Stimulated activated effector memory CD8-positive, alpha-beta T cell treated with anti-CD3 and anti-CD28 coated beads, Interleukin-12 subunit alpha, Interleukin-12 subunit beta, amount 100 ng/mL, for 72 hours (primary cell): ENCODE measurements around the gene SAMHD1.
"Not testable (repeated sequence)": the region's sequence is repeated elsewhere in the genome, so short reads cannot be mapped to it uniquely, and the experiment has no call there.

Experiments
- ATAC-seq: fragments of 150-1000 bp; cut with Tn5 transposase; 2 replicates; pipeline ENCODE4 v1.10.0; 2021
- DNase-seq, 2 donors: peaks; one replicate each; pipeline ENCODE4 v3.0.0; 2021 to 2022; ENCODE audit warnings: low spot score in 2 of 2
- H3K27ac Mint-ChIP-seq: one replicate; pipeline ENCODE4 v1.8.0; 2022; ENCODE audit warnings: mild to moderate bottlenecking, mixed read lengths
- H3K36me3 Mint-ChIP-seq: one replicate; pipeline ENCODE4 v1.8.0; 2022; ENCODE audit warnings: mild to moderate bottlenecking, mixed read lengths
- H3K4me1 Mint-ChIP-seq: one replicate; pipeline ENCODE4 v1.8.0; 2022; ENCODE audit warnings: mixed read lengths
- H3K4me3 Mint-ChIP-seq: one replicate; pipeline ENCODE4 v1.8.0; 2022; ENCODE audit warnings: mild to moderate bottlenecking, mixed read lengths
- H3K9me3 Mint-ChIP-seq: one replicate; pipeline ENCODE4 v1.8.0; 2022; ENCODE audit warnings: mixed read lengths

The SAMHD1 gene

GRCh38 chr20:36951198-36951978 is at the start of gene SAMHD1:
Gene SAMHD1, minus strand, starts transcription at chr20:36951708. Its CDS starts 65 bp downstream, at chr20:36951643.
- peaks cover 46% of the 10 kb centered on the region for H3K4me1 Mint-ChIP-seq
- H3K9me3 Mint-ChIP-seq = no peaks in the 10 kb centered on the region
- ATAC-seq = peak; percentile 97

DNA sequence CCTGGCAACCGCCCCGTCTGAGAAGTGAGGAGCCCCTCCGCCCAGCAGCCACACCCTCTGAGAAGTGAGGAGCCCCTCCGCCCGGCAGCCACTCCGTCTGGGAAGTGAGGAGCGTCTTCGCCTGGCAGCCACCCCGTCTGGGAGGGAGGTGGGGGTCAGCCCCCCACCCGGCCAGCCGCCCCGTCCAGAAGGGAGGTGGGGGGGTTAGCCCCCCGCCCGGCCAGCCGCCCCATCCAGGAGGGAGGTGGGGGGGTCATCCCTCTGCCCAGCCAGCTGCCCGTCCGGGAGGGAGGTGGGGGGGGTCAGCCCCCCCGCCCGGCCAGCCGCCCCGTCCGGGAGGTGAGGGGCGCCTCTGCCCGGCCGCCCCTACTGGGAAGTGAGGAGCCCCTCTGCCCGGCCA is 48.7 kb upstream of the SAMHD1 start:
- not testable (repeated sequence) for DNase-seq, H3K4me1 Mint-ChIP-seq, H3K4me3 Mint-ChIP-seq, H3K27ac Mint-ChIP-seq, ATAC-seq, H3K9me3 Mint-ChIP-seq
- peaks cover 76% of the 10 kb centered on the region for H3K36me3 Mint-ChIP-seq

More at GRCh38 chr20:36951198-36951978, at the start of gene SAMHD1:
- DNase-seq = peak; percentile 94 to 96
- peaks cover 25% of the 10 kb centered on the region for H3K36me3 Mint-ChIP-seq
- peak within 1 kb of the TSS; percentile 88 for H3K4me3 Mint-ChIP-seq
- peak within 1 kb of the TSS; percentile 94 for H3K27ac Mint-ChIP-seq

- Mint-ChIP-seq H3K27ac (no peak overlapping the region), H3K9me3 (no peaks in the 10 kb centered on the region), H3K36me3 (peaks cover 76% of the 10 kb centered on the region), H3K4me1 (no peaks in the 10 kb centered on the region), H3K4me3 (no peak overlapping the region)
- no peak for DNase-seq
- ATAC-seq = no peak
These were observed 47.1 kb upstream of the SAMHD1 start for GRCh38 chr20:36998652-36999051.

GRCh38 chr20:36997121-36997520 is 45.6 kb upstream of the SAMHD1 start:
- no peak overlapping the region for H3K4me3 Mint-ChIP-seq
- H3K36me3 Mint-ChIP-seq = peaks cover 60% of the 10 kb centered on the region
- H3K4me1 Mint-ChIP-seq = no peaks in the 10 kb centered on the region
- H3K27ac Mint-ChIP-seq = no peak overlapping the region
- ATAC-seq (no peak), DNase-seq (no peak)
- H3K9me3 Mint-ChIP-seq = no peaks in the 10 kb centered on the region

DNA sequence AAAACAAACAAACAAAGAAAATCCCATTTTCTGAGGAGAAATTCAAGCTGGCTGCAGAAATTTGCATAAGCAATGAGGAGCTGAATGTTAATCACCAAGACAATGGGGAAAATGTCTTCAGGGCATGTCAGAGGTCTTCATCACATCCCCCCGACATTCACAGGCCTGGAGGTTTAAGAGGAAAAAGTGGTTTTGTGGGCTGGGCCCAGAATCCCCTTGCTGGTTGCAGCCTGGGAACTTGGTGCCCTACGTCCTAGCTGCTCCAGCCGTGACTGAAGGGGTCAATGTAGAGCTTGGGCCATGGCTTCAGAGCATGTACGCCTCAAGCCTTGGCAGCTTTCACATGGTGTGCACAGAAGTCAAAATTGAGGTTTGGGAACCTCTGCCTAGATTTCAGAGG is 42.7 kb upstream of the SAMHD1 start:
- H3K27ac Mint-ChIP-seq, H3K4me1 Mint-ChIP-seq, ATAC-seq: not testable (repeated sequence)

DNA sequence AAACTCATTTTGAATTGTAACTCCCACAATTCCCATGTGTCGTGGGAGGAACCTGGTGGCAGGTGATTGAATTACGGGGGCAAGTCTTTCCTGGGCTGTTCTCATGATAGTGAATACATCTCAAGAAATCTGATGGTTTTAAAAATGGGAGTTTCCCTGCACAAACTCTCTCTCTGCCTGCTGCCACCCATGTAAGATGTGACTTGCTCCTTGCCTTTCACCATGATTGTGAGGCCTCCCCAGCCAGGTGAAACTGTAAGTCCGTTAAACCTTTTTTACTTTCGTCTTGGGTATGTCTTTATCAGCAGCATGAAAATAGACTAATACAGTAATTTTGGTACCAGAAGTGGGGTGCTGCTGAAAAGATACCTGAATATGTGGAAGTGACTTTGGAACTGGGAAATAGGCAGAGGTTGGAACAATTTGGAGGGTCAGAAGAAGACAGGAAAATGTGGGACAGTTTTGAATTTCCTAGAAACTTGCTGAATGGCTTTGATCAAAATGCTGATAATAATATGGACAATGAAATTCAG is 41.4 kb upstream of the SAMHD1 start:
- no peaks in the 10 kb centered on the region for H3K9me3 Mint-ChIP-seq

More for the DNA sequence above, 42.7 kb upstream of the SAMHD1 start:
- H3K4me3 Mint-ChIP-seq, DNase-seq, H3K9me3 Mint-ChIP-seq: not testable (repeated sequence)
- H3K36me3 Mint-ChIP-seq = peaks cover 57% of the 10 kb centered on the region

DNA sequence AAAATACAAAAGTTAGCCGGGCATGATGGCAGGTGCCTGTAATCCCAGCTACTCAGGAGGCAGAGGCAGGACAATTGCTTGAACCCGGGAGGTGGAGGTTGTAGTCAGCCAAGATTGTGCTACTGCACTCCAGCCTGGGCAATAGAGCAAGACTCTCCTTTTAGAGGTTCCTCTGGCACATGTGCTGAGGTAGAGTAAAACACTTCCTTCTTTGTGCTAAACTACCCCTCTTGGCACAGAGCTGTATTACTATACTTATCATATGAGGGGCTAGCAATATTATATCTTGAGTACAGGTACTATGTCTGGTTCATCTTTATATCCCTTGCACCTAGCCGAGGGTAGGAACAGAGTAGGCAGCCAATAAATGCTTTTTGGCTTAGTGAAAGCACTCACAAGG is 40.2 kb upstream of the SAMHD1 start:
- Mint-ChIP-seq H3K4me3 (no peak overlapping the region), H3K27ac (no peak overlapping the region), H3K4me1 (peaks cover 16% of the 10 kb centered on the region), H3K9me3 (no peaks in the 10 kb centered on the region), H3K36me3 (peaks cover 36% of the 10 kb centered on the region)
- ATAC-seq = no peak
- DNase-seq = no peak

More for the DNA sequence above, 41.4 kb upstream of the SAMHD1 start:
- H3K27ac Mint-ChIP-seq = no peak overlapping the region
- no peak for DNase-seq
- H3K36me3 Mint-ChIP-seq = peaks cover 45% of the 10 kb centered on the region
- ATAC-seq = no peak
- H3K4me1 Mint-ChIP-seq = peaks cover 16% of the 10 kb centered on the region
- H3K4me3 Mint-ChIP-seq = no peak overlapping the region

DNA sequence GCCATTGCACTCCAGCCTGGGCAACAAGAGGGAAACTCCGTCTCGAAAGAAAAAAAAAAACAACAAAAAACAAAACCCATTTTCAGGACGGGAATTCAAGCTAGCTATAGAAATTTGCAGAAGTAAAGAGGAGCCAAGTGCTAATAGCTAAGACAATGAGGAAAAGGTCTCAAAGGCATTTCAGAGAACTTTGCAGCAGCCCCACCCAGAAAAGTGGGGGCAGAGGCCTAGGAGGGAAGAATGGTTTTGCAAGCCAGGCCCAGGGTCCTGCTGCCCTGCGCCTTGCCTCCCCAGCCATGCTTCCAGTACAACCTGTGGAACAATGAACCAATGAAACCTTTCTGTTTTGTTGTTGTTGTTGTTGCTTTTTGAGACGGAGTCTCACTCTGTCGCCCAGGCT is 38.3 kb upstream of the SAMHD1 start:
- no peak overlapping the region for H3K27ac Mint-ChIP-seq
- peaks cover 16% of the 10 kb centered on the region for H3K4me1 Mint-ChIP-seq
- no peak overlapping the region for H3K4me3 Mint-ChIP-seq
- ATAC-seq = no peak
- H3K36me3 Mint-ChIP-seq = peaks cover 17% of the 10 kb centered on the region
- DNase-seq = no peak
- no peaks in the 10 kb centered on the region for H3K9me3 Mint-ChIP-seq

DNA sequence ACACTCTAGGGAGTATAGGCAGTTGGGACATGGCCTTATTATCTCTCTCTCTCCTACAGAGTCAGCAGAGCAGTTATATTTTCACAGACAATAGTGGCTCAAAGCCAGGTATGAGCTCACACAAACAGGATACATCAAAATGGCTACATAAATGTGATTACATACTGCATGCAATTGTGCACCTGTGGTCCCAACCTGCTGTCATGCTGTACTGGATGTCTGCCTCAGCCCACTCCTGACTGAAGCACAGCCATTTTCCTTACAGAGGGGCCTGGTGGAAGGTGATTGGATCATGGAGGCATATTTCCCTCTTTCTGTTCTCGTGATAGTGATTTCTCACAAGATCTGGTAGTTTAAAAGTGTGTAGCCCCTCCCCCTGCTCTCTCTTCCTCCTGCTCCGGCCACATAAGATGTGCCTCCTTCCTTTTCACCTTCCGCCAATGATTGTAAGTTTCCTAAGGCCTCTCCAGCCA is 37.0 kb upstream of the SAMHD1 start:
- Mint-ChIP-seq H3K36me3 (peaks cover 6% of the 10 kb centered on the region), H3K4me1 (peaks cover 21% of the 10 kb centered on the region), H3K27ac (peak overlapping the region; percentile 63), H3K9me3 (no peaks in the 10 kb centered on the region), H3K4me3 (no peak overlapping the region)
- no peak for DNase-seq
- no peak for ATAC-seq

DNA sequence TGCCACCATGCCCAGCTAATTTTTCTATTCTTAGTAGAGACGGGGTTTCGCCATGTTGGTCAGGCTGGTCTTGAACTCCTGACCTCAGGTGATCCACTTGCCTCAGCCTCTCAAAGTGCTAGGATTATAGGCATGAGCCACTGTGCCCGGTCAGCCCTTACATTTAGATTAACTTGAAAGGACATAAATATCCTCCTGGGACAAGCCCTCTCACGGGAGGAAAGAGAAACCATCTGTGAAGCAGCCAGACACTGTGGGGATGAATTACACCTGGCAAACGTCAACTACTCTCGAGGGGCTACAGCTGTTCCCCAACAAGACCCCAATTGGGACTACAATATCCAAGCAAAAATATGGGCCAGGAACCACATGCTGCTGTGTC is 32.7 kb upstream of the SAMHD1 start:
- DNase-seq = no peak
- Mint-ChIP-seq H3K36me3 (no peaks in the 10 kb centered on the region), H3K4me1 (peaks cover 17% of the 10 kb centered on the region), H3K4me3 (no peak overlapping the region), H3K9me3 (no peaks in the 10 kb centered on the region), H3K27ac (no peak overlapping the region)
- ATAC-seq = no peak

DNA sequence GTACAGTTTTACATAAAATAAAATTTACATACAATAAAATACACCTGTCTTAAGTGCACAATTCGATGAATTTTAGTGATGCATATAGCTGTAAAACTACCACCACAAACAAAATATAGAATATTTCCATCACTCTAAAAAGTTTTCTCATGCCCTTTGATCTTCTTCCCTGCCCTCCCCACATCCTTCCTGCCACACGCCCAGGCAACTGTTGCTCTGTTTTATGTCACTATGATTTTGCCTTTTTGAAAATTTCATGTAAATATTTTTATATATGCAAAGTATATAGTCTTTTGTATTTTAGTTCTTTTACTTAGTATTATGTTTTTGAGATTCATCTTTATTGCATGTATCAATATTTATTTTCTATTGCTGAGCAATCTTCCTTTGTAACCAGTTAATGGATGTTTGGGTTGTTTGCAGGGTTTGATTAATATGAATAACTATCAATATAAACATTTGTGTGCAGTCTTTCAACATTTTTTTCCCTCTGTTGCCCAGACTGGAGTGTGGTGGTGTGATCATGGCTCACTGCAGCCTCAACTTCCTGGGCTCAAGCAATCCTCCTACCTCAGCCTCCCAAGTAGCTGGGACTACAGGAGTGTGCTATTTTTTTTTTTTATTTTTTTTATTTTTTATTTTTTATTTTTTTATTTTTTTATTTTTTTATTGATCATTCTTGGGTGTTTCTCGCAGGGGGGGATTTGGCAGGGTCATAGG is 23.8 kb upstream of the SAMHD1 start:
- Mint-ChIP-seq H3K36me3 (no peaks in the 10 kb centered on the region), H3K4me1 (peaks cover 18% of the 10 kb centered on the region), H3K9me3 (no peaks in the 10 kb centered on the region), H3K27ac (no peak overlapping the region), H3K4me3 (no peak overlapping the region)
- DNase-seq (no peak), ATAC-seq (peak; percentile 36)

- Mint-ChIP-seq H3K4me3 (no peak overlapping the region), H3K4me1 (peaks cover 24% of the 10 kb centered on the region), H3K36me3 (no peaks in the 10 kb centered on the region), H3K27ac (no peak overlapping the region), H3K9me3 (no peaks in the 10 kb centered on the region)
- DNase-seq (no peak), ATAC-seq (no peak)
These were observed 23.2 kb upstream of the SAMHD1 start for GRCh38 chr20:36974660-36975059.

DNA sequence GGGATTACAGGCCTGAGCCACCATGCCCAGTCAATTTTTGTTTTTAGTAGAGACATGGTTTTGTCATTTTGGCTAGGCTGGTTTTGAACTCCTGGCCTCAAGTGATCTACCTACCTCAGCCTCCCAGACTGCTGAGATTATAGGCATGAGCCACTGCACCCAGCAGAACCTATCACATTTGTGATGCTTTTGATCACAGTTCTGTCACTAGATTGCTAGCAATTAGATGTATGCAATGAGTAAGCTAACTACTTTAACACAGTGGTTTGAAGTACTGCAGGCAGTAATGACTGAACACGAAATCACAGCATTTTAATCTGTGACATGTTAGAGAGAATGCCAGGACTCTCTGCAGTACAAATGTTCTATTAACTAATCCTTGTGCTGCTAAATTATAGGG is 19.6 kb upstream of the SAMHD1 start:
- Mint-ChIP-seq H3K27ac (peak overlapping the region; percentile 26), H3K36me3 (no peaks in the 10 kb centered on the region), H3K9me3 (no peaks in the 10 kb centered on the region), H3K4me3 (no peak overlapping the region), H3K4me1 (peaks cover 31% of the 10 kb centered on the region)
- ATAC-seq (peak; percentile 65), DNase-seq (no peak)

DNA sequence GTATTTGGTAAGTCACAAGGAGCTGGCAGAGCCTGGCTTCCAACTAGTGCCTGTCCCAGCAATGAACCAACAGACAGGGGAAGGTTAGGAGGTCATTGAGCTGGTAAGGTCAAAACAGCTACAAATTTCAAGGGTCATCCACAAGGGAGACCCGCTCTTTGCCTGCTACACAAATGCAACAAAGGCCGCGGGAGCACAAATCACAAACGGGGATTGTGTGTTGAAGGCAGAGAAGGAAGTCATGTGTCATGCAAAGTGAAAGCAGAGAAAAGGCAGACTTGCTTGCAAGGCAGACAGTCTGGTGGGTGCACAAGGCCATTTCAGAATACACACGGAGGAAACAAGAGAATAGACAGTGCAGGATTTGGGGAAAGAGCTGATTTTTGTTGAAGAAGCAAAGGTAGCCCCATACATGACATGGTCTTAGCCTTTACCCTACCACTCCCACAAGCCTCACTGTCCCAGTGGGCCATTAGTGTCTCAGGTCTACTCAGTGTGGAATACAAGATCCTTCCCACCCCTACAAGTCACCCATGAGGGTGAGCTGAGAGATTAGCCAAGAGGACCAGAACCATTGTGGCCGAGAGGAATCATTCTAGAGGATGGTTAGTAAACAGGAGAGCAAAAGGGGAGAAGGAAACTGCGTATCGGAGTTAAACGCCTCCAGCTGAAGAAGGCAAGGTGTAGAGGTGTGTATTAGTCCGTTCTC is 18.1 kb upstream of the SAMHD1 start:
- Mint-ChIP-seq H3K27ac (peak overlapping the region; percentile 75), H3K4me3 (peak overlapping the region; percentile 52), H3K9me3 (no peaks in the 10 kb centered on the region), H3K36me3 (no peaks in the 10 kb centered on the region), H3K4me1 (peaks cover 23% of the 10 kb centered on the region)
- DNase-seq (peak in 1 of 2 donors; percentile 58), ATAC-seq (peak; percentile 71)

DNA sequence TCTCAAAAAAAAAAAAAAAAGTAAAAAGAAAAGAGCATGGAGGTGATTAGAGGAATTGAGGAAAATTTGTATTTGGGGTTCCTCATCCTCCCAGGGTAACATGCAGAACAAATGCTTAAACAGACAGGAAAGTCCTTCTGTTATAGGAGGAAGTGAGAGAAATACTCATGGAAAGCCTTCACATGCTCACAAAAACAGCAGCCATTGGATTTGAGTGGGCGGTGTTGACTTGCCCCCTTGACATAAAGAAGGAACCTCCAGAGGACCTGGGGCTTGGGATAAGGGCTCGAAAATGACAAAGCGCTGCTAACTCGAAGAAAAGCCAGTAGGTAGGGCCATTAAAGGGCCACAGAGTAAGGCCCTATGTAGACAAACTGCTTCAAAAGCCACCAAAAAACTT is 17.5 kb upstream of the SAMHD1 start:
- H3K4me1 Mint-ChIP-seq = peaks cover 23% of the 10 kb centered on the region
- DNase-seq = no peak
- H3K4me3 Mint-ChIP-seq = peak overlapping the region; percentile 52
- no peaks in the 10 kb centered on the region for H3K36me3 Mint-ChIP-seq
- no peak for ATAC-seq
- no peaks in the 10 kb centered on the region for H3K9me3 Mint-ChIP-seq
- H3K27ac Mint-ChIP-seq = peak overlapping the region; percentile 75
